ENCODE results near the gene UBALD2. TPM values are rescaled to one million over a fixed set of nuclear protein-coding genes. Genes with fewer than 3 reads are reported as not detected.

The UBALD2 gene
- polyA plus RNA-seq, 2 of the 4 experiments (the other 2 are of a cell fraction), result 12.8 to 21.5 TPM

DNA sequence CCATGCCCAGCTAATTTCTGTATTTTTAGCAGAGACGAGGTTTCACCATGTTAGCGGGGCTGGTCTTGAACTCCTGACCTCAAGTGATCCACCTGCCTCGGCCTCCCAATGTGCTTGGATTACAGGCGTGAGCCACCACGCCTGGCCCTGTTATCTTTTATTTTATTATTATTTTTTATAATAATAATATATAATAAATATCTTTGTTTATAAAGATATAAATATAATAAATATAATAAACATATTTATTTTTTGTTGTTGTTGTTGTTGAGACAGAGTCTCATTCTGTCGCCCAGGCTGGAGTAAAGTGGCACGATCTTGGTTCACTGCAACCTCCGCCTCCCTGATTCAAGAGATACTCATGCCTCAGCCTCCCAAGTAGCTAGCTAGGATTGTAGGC lies 17.8 kb upstream of the UBALD2 start:
- TF ChIP-seq ESRRA (IDR thresholded peaks at IDR 0.05; ENCODE audit: borderline replicate concordance, low read length) (no peak), POLR2A (IDR thresholded peaks at IDR 0.05; ENCODE audit: low read length) (no peak), EHF (CRISPR knock-in tag; IDR thresholded peaks at IDR 0.05) (no peak), PHF8 (IDR thresholded peaks at IDR 0.05; ENCODE audit: borderline replicate concordance, low read depth) (no peak), CBX2 (IDR thresholded peaks at IDR 0.05; ENCODE audit: borderline replicate concordance, low read depth) (no peak), JUN (IDR thresholded peaks at IDR 0.05) (no peak), ZSCAN20 (CRISPR knock-in tag; IDR thresholded peaks at IDR 0.05) (no peak), ZFP36 (IDR thresholded peaks at IDR 0.05; ENCODE audit: borderline replicate concordance, partially characterized antibody) (no peak)
- DNase-seq (ENCODE audit: low read depth in 1 of 2, low spot score in 1 of 2) (no peak), ATAC-seq (no peak), FAIRE-seq (no peak)
- no peak overlapping the region for H3K27ac ChIP-seq
- no peaks in the 10 kb centered on the region for H3K9me3 ChIP-seq
- WGBS (ENCODE audit: missing lambda C conversion rate), result 82% methylated on average over 8 of the region's 8 CpGs
- ChIA-PET POLR2A (interaction anchor here (2.1 kb wide), 1 partner anchor 18 kb away, joined by 12 read pairs; the partner anchor contains the start of gene UBALD2), CTCF (interaction anchor here (1.0 to 14.6 kb wide), 11 partner anchors 11 to 138 kb away, joined by 3 to 164 read pairs (median 4); partner anchors contain the start of gene UBALD2)
- no peak overlapping the region for H3K4me3 ChIP-seq
- peaks cover 16% of the 10 kb centered on the region for H3K4me1 ChIP-seq
- no peak overlapping the region for H3K4me2 ChIP-seq

GRCh38 chr17:76248013-76248782 lies 16.9 kb upstream of the UBALD2 start:
- H3K4me1 ChIP-seq, result peaks cover 24% of the 10 kb centered on the region
- no peak overlapping the region for H3K4me2 ChIP-seq
- 70% methylated on average over 11 of the region's 11 CpGs for WGBS (ENCODE audit: missing lambda C conversion rate)
- no peaks in the 10 kb centered on the region for H3K9me3 ChIP-seq
- no peak for ATAC-seq
- no peak overlapping the region for H3K27ac ChIP-seq
- ChIA-PET CTCF (interaction anchor here (0.7 to 14.6 kb wide), 11 partner anchors 10 to 264 kb away, joined by 3 to 164 read pairs (median 4); partner anchors contain the start of gene UBALD2), POLR2A (interaction anchor here (1.6 kb wide), 2 partner anchors 8 to 17 kb away, joined by 4 to 8 read pairs; partner anchors contain the start of gene RNF157)
- H3K4me3 ChIP-seq, result no peak overlapping the region
- no peak for DNase-seq (ENCODE audit: low read depth in 1 of 2, low spot score in 1 of 2)
- TF ChIP-seq CTCF (IDR thresholded peaks at IDR 0.05) (peak; percentile 26; the same call in 2 of the 3 replicates), RAD21 (conservative IDR thresholded peaks at IDR 0.05 in 1 of 2, IDR thresholded peaks at IDR 0.05 in 1 of 2) (peak in 1 of 2 experiments; percentile 11; a peak in 2 of 5 replicates), HES2 (IDR thresholded peaks at IDR 0.05) (no peak)
- no peak for FAIRE-seq

GRCh38 chr17:76250141-76250540 lies 15.0 kb upstream of the UBALD2 start:
- no peak for TF ChIP-seq E2F6 (IDR thresholded peaks at IDR 0.05; ENCODE audit: borderline replicate concordance, low read depth)

GRCh38 chr17:76251478-76252039 lies 13.6 kb upstream of the UBALD2 start:
- H3K4me1 ChIP-seq, result peaks cover 24% of the 10 kb centered on the region
- WGBS (ENCODE audit: missing lambda C conversion rate), result 59% methylated on average over 8 of the region's 8 CpGs
- H3K9me3 ChIP-seq, result no peaks in the 10 kb centered on the region
- no peak overlapping the region for H3K4me3 ChIP-seq
- DNase-seq (ENCODE audit: low read depth in 1 of 2, low spot score in 1 of 2) (no peak), FAIRE-seq (no peak), ATAC-seq (0 out of 6 replicates have a peak, but pooled peaks of 1 of the 2 experiments have one; percentile 4)
- peak overlapping the region; percentile 60 to 70 for H3K27ac ChIP-seq
- ChIA-PET CTCF (interaction anchor here (0.6 to 14.6 kb wide), 10 partner anchors 9 to 193 kb away, joined by 3 to 164 read pairs (median 4); no protein-coding TSS in a partner anchor), POLR2A (interaction anchor here (0.8 to 1.5 kb wide), 5 partner anchors 11 to 15 kb away, joined by 3 to 17 read pairs (median 6); partner anchors contain the start of genes RNF157 and UBALD2)
- peak overlapping the region; percentile 50 for H3K4me2 ChIP-seq
- TF ChIP-seq KDM5A (IDR thresholded peaks at IDR 0.05) (no peak), KDM1A (IDR thresholded peaks at IDR 0.05; ENCODE audit: low read depth) (no peak), HES2 (IDR thresholded peaks at IDR 0.05) (no peak), HDAC2 (IDR thresholded peaks at IDR 0.05) (no peak), EP300 (IDR thresholded peaks at IDR 0.05) (no peak), ZSCAN20 (CRISPR knock-in tag; IDR thresholded peaks at IDR 0.05) (no peak), SREBF2 (IDR thresholded peaks at IDR 0.05) (no peak), ZFP36 (IDR thresholded peaks at IDR 0.05; ENCODE audit: borderline replicate concordance, partially characterized antibody) (no peak), ELK1 (IDR thresholded peaks at IDR 0.05; ENCODE audit: low read depth, low read length) (no peak)
- TF ChIP-seq, protein P1, sequence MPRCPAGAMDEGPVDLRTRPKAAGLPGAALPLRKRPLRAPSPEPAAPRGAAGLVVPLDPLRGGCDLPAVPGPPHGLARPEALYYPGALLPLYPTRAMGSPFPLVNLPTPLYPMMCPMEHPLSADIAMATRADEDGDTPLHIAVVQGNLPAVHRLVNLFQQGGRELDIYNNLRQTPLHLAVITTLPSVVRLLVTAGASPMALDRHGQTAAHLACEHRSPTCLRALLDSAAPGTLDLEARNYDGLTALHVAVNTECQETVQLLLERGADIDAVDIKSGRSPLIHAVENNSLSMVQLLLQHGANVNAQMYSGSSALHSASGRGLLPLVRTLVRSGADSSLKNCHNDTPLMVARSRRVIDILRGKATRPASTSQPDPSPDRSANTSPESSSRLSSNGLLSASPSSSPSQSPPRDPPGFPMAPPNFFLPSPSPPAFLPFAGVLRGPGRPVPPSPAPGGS (IDR thresholded peaks at IDR 0.05), result no peak

More at GRCh38 chr17:76250141-76250540, 15.0 kb upstream of the UBALD2 start:
- whole genome bisulfite sequencing (ENCODE audit: missing lambda C conversion rate), result 79% methylated on average over 6 of the region's 6 CpGs
- POLR2A ChIA-PET, result interaction anchor here (1.6 kb wide), 1 partner anchor 9 kb away, joined by 4 read pairs; the partner anchor contains the start of gene RNF157
- CTCF ChIA-PET, result interaction anchor here (0.6 to 14.6 kb wide), 10 partner anchors 9 to 250 kb away, joined by 3 to 164 read pairs (median 5); partner anchors contain the start of gene CDK3
- H3K4me3 ChIP-seq, result no peak overlapping the region
- H3K4me1 ChIP-seq, result peaks cover 24% of the 10 kb centered on the region
- no peak for ATAC-seq
- FAIRE-seq, result no peak
- H3K4me2 ChIP-seq, result no peak overlapping the region
- H3K27ac ChIP-seq, result no peak overlapping the region; a peak in 1 of 6 replicates
- H3K9me3 ChIP-seq, result no peaks in the 10 kb centered on the region
- no peak for DNase-seq (ENCODE audit: low read depth in 1 of 2, low spot score in 1 of 2)
